HG03159 (cell line): ENCODE data around the gene CYP4X1.
"Not testable (repeated sequence)": the region's sequence is repeated elsewhere in the genome, so short reads cannot be mapped to it uniquely, and the experiment has no call there.

ENCODE experiments used
- ATAC-seq: cut with Tn5 transposase; IDR thresholded peaks from one replicate; pipeline ENCODE4 v1.9.1; 2021; ENCODE audit warnings: mild to moderate bottlenecking, moderate library complexity; ENCODE audit not compliant: unreplicated experiment

The CYP4X1 gene, protein sequence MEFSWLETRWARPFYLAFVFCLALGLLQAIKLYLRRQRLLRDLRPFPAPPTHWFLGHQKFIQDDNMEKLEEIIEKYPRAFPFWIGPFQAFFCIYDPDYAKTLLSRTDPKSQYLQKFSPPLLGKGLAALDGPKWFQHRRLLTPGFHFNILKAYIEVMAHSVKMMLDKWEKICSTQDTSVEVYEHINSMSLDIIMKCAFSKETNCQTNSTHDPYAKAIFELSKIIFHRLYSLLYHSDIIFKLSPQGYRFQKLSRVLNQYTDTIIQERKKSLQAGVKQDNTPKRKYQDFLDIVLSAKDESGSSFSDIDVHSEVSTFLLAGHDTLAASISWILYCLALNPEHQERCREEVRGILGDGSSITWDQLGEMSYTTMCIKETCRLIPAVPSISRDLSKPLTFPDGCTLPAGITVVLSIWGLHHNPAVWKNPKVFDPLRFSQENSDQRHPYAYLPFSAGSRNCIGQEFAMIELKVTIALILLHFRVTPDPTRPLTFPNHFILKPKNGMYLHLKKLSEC

GRCh38 chr1:47023268-47024140 lies at the start of gene CYP4X1:
Gene CYP4X1 (plus strand): TSS chr1:47023669. CDS start chr1:47023818, 149 bp downstream.
- no peak for ATAC-seq

- ATAC-seq = no peak
These were observed 40.2 kb upstream of the CYP4X1 start for GRCh38 chr1:46983166-46983829.

DNA sequence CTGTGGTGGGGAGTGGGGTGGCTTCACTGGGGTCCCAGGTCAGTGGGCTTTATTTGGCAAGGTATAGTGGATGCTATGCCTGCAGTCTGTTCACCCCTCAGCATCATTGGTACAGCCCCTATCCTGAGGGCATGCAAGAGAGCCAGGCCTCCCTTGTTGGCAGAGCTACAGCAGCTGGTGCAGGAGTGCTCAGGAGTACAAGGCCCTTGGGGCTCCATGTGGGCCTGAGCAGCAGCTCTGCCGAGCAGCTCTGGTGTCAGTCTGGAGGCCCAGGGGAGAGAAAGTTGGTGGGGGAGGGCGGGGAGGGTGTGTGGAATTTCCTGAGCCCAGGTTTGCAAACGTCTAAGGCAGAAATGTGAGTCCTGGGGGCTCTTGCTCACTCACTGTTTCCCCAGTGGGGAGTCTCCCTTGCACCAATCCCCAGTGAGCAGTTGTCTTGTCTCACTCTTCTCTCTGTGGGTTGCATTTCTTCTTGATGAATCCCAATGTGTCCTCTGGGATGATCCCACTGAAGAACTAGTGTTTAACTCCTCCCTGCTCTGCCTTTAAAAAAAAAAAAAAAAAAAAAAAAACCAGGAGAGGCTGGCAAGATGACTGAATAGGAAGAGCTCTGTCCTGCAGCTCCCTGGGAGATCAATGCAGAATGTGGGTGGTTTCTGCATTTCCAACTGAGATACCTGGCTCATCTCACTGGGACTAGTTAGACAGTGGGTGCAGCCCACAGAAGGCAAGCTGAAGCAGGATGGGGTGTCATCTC lies 39.5 kb upstream of the CYP4X1 start:
- ATAC-seq = no peak

- ATAC-seq = not testable (repeated sequence)
These were observed 32.9 kb upstream of the CYP4X1 start for GRCh38 chr1:46990541-46990940.

DNA sequence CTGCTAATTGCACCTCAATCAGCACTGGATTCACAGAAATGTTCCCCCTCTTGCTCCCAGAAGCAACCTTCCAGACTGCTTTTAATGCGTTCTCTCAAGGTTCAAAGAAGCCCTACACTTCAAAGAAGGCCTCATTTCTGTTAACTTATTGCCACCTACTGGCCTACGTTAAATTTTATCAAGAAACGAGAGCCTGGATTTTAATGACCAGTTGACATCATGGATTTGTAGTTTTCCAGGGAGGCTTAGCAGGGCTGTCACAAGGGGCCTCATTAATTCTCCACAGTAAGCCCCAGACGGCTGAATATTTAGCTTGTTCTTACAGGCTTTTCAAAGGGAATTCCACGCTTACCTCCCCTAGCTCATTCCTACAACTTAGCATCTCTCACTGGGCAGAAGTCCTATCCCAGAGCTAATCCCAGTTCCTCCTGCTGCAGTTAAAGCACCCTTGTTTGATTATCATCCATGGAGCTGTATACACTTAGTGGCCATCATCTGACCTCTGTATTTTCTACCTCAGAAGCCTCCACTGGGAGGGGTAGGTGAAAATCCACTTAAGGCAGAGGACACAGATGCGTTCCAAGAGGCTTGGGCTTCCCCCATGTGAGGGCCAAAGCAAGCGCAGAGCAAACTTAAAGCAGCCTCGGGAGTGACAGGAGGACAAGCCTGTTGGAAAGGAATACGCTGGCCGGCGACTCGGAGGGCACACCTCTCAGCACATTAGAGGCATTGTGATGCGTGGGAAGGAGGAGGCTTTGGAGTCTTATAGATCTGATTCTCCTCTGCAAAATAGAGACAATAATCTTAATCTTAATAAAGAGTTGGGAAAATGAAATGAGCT lies 32.2 kb upstream of the CYP4X1 start:
- no peak for ATAC-seq

DNA sequence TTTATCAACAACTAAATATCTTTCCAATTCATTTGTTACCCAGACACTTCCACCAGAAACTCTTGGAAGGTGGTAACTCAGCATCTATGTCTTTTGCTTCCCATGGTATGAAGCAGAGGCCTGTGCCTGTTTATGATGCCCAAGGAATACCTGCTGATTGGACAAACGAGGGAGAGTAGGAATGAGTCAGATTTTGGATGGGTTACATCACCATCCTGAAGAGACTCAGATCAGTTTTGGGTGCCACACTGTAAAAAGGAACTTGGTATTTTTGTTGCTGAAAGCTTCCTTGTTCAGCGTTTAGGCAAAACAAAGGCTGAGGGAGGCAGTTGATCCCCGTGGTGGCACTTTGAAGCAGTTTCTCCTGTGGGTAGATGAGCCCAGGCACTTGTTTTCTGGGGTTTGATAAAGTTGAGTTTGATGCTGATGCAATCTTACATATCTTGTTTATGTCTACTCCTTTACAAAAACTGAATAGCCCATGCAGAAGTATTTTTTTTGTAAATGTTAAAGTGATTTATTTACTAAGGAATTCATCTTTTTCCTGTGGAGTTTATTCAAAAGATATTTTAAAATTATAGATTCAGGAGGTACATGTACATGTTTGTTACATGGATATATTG lies 26.7 kb upstream of the CYP4X1 start:
- no peak for ATAC-seq

DNA sequence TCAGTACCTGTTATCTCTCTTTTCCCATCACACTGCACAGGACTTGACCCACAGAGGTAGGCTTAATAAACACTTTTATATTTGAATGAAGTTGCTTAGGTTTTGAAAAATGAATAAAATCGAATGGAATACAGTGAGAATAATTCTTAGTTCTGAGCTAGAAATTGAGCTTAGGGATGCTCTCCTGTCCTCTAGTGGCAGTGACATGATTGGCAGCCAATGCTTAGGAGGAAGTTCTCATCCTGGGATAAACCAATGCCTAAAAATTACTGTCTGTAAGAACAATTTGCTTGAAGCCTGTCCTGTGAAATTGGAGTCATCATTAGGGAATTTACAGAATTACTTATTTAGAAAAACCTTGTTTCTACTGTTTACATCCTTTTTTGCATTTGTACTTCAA lies 21.3 kb upstream of the CYP4X1 start:
- no peak for ATAC-seq

DNA sequence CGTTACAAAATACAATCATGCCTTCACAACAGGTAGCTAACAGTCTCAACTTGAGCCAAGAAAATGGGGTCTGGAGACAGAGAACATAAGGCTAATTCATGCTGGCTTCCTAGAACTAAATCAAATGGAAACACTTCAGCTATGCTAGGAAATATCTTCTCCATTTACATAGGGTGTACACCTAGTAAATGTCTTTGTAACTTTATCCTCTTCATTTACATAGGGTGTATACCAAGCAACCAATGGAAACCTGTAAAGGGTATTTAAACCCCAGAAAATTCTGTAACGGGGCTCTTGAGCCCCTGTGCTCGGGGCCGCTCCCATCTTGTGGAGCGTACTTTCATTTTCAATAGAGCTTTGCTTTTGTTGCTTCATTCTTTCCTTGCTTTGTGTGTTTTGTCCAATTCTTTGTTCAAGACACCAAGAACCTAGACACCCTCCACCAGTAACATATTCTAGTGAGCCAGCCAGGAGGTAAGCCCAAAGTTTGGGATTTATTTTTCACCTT lies 19.5 kb upstream of the CYP4X1 start:
- no peak for ATAC-seq

GRCh38 chr1:47006437-47006836 lies 17.0 kb upstream of the CYP4X1 start:
- not testable (repeated sequence) for ATAC-seq

DNA sequence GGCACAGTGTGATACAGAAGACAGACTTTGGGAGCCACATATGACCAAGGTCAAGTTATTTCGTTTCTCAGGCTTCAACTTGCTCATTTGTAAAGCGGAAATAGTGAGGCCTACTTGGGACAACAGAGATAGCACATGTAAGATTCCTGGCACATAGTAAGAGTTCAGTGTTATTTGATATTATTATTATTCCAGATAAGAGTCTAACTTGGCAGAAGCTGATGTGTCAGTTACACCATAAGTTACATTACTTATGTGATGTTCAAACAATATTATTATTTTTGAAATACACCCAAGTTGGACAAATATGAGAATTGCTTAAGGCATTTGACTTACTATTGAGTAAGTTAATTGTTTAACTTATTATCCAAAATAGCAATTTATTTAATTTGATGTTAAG lies 10.2 kb upstream of the CYP4X1 start:
- ATAC-seq = no peak

DNA sequence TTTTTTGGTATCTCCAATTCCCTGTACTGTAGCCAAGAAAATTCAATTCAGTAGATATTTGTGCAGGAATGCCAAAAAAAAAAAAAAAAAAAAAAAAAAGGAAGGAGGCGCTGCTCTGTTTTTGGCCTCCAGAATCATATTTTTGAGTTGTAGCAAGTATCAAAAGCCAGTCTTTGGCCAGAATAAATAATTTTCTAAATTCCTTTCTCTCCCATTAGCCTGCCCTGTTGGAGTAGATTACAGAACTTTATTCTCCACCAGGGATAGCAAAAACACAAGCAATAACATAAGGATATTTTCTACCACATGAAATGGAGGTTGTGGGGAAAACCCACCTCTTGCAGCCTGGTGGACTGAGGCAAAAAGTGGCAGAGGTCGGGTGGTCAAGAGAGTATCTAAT lies 2.4 kb upstream of the CYP4X1 start:
- no peak for ATAC-seq

- ATAC-seq = no peak
These were observed 802 bp downstream of the CYP4X1 start for GRCh38 chr1:47024141-47024801.

GRCh38 chr1:47030170-47030805 lies 6.8 kb downstream of the CYP4X1 start:
- no peak for ATAC-seq

- ATAC-seq = no peak
These were observed 7.6 kb downstream of the CYP4X1 start for GRCh38 chr1:47031059-47031458.

DNA sequence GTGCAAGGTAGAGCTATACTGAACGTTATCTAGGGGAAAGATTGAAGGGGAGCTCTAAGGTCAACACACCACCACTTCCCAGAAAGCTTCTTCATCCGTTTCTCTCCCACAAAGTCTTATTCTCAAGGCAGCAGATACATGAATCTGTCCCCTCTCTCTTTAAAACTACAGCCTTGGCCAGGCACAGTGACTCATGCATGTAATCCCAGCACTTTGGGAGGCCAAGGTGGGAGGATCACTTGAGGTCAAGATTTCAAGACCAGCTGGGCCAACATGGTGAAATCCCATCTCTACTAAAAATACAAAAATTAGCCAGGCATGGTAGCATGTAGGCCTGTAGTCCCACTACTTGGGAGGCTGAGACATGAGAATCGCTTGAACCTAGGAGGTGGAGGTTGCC lies 8.1 kb downstream of the CYP4X1 start:
- no peak for ATAC-seq

- no peak for ATAC-seq
These were observed 13.3 kb downstream of the CYP4X1 start for GRCh38 chr1:47036764-47037163.

- no peak for ATAC-seq
These were observed 35.9 kb downstream of the CYP4X1 start for GRCh38 chr1:47059376-47059775.

GRCh38 chr1:47067097-47067594 lies 43.7 kb downstream of the CYP4X1 start, which contains the start of gene CYP4Z1:
Gene CYP4Z1 (plus strand): TSS chr1:47067231. CDS start chr1:47067491, 260 bp downstream.
- no peak for ATAC-seq
